HL-60 (cell line): ENCODE data around the gene MAGED1.

Source experiments
- DNase-seq, 2 experiments: peaks; one replicate each; pipeline ENCODE4 v3.0.0-alpha.2; 2010 to 2020; ENCODE audit warnings: low read depth in 1 of 2, low spot score in 1 of 2
- H3K27ac ChIP-seq: fragments of 250-450 bp; sonication (Bioruptor Pico); replicated peaks from 2 replicates; pipeline ENCODE4 v1.5.1; 2020; ENCODE audit warnings: mild to moderate bottlenecking, moderate library complexity
- H3K27me3 ChIP-seq: fragments of 250-450 bp; sonication (Bioruptor Pico); 2 replicates; pipeline ENCODE4 v1.5.1; 2021; ENCODE audit warnings: mild to moderate bottlenecking, moderate library complexity; ENCODE audit not compliant: insufficient read depth, poor library complexity, severe bottlenecking
- H3K4me3 ChIP-seq: replicated peaks from 2 replicates; pipeline ENCODE4 v1.5.1; 2011; ENCODE audit warnings: mild to moderate bottlenecking, control low read depth, low read length; ENCODE audit not compliant: insufficient read depth
- GABPA ChIP-seq: IDR thresholded peaks from 2 replicates; pipeline ENCODE4 v1.6.1; 2012; ENCODE audit warnings: low read depth
- POLR2AphosphoS5 ChIP-seq: IDR thresholded peaks from 2 replicates; pipeline ENCODE4 v1.6.1; 2012; ENCODE audit warnings: low read depth
- SPI1 ChIP-seq: IDR thresholded peaks from 2 replicates; pipeline ENCODE4 v1.6.1; 2012; ENCODE audit warnings: low read depth, mild to moderate bottlenecking, borderline replicate concordance
- TF ChIP-seq, protein P1 (sequence below): IDR thresholded peaks from 2 replicates; pipeline ENCODE4 v1.6.1; 2012; ENCODE audit warnings: low read depth; ENCODE audit not compliant: insufficient replicate concordance
- TF ChIP-seq, protein P2 (sequence below): IDR thresholded peaks from one replicate; pipeline ENCODE4 v1.5.1; 2011; ENCODE audit warnings: low read length, control low read depth, inconsistent platforms; ENCODE audit not compliant: insufficient read depth

The MAGED1 gene

DNA sequence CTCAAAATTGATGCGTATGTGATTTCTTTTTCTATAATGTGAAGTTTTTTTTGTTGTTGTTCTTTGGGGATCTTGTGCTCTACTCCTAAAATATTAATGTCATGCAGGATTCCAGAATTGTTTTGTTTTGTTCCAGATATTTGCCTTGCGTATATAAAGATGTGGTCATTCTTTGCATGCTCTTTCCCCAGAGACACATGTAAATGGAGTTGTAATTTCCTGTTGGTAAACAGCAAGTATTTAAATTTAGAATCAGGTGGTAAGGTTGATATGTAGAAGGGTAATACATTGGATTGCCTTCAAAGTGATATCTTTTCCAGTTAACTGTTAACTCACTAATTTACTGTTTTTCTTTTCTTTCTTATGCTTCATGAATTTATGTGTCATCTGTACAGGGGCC is 23.1 kb upstream of the MAGED1 start:
- Histone ChIP-seq H3K27ac (no peak overlapping the region), H3K27me3 (no peaks in the 10 kb centered on the region), H3K4me3 (no peak overlapping the region)
- DNase-seq = no peak
- no peak for TF ChIP-seq POLR2AphosphoS5

DNA sequence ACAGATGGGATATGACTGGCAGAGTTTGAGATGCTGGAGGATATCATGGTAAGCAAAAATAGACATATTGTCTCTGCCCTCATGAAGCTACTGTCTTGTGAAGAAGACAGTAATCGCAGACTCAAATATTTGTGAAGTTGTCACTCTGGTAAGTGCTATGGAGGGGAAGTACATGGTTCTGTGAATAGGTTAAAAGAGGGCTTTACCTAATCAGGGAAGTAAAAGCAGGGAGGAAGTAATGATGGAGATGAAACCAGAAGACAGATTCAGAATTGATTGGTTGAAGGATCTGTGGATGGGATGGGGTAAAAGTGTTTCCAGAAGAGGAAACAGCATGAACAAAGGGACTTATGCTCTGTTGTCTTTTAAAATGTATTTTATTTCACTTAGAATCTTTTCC is 19.3 kb upstream of the MAGED1 start:
- DNase-seq = no peak
- no peak overlapping the region for H3K27ac ChIP-seq
- no peaks in the 10 kb centered on the region for H3K27me3 ChIP-seq
- TF ChIP-seq POLR2AphosphoS5 (no peak), SPI1 (no peak), GABPA (no peak)
- TF ChIP-seq, protein P1, sequence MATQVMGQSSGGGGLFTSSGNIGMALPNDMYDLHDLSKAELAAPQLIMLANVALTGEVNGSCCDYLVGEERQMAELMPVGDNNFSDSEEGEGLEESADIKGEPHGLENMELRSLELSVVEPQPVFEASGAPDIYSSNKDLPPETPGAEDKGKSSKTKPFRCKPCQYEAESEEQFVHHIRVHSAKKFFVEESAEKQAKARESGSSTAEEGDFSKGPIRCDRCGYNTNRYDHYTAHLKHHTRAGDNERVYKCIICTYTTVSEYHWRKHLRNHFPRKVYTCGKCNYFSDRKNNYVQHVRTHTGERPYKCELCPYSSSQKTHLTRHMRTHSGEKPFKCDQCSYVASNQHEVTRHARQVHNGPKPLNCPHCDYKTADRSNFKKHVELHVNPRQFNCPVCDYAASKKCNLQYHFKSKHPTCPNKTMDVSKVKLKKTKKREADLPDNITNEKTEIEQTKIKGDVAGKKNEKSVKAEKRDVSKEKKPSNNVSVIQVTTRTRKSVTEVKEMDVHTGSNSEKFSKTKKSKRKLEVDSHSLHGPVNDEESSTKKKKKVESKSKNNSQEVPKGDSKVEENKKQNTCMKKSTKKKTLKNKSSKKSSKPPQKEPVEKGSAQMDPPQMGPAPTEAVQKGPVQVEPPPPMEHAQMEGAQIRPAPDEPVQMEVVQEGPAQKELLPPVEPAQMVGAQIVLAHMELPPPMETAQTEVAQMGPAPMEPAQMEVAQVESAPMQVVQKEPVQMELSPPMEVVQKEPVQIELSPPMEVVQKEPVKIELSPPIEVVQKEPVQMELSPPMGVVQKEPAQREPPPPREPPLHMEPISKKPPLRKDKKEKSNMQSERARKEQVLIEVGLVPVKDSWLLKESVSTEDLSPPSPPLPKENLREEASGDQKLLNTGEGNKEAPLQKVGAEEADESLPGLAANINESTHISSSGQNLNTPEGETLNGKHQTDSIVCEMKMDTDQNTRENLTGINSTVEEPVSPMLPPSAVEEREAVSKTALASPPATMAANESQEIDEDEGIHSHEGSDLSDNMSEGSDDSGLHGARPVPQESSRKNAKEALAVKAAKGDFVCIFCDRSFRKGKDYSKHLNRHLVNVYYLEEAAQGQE = no peak
- TF ChIP-seq, protein P2, sequence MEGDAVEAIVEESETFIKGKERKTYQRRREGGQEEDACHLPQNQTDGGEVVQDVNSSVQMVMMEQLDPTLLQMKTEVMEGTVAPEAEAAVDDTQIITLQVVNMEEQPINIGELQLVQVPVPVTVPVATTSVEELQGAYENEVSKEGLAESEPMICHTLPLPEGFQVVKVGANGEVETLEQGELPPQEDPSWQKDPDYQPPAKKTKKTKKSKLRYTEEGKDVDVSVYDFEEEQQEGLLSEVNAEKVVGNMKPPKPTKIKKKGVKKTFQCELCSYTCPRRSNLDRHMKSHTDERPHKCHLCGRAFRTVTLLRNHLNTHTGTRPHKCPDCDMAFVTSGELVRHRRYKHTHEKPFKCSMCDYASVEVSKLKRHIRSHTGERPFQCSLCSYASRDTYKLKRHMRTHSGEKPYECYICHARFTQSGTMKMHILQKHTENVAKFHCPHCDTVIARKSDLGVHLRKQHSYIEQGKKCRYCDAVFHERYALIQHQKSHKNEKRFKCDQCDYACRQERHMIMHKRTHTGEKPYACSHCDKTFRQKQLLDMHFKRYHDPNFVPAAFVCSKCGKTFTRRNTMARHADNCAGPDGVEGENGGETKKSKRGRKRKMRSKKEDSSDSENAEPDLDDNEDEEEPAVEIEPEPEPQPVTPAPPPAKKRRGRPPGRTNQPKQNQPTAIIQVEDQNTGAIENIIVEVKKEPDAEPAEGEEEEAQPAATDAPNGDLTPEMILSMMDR = no peak
- H3K4me3 ChIP-seq = no peak overlapping the region

DNA sequence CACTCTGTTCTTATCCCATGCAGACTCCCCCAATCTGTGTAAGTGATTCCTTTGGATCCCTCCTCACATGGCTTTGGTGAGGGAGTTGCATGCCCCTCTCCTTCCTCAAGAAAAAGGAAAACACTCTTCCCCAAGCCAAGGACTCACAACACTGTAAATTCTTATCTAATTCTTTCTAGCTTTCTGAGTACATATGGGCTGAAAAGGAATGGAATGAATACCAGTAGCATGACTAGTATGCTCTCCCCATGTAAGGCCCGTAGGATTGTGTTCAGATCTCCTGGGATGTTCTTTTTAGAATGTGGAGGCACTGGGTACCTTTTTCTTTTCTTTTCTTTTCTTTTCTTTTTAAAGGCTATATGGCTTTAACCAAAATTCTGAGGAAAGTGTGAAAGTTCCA is 17.0 kb upstream of the MAGED1 start:
- H3K27me3 ChIP-seq = no peaks in the 10 kb centered on the region
- H3K4me3 ChIP-seq = no peak overlapping the region
- no peak for DNase-seq
- H3K27ac ChIP-seq = no peak overlapping the region
- TF ChIP-seq, protein P1 = no peak
- TF ChIP-seq GABPA (no peak), POLR2AphosphoS5 (no peak), SPI1 (no peak)
- TF ChIP-seq, protein P2 = no peak

DNA sequence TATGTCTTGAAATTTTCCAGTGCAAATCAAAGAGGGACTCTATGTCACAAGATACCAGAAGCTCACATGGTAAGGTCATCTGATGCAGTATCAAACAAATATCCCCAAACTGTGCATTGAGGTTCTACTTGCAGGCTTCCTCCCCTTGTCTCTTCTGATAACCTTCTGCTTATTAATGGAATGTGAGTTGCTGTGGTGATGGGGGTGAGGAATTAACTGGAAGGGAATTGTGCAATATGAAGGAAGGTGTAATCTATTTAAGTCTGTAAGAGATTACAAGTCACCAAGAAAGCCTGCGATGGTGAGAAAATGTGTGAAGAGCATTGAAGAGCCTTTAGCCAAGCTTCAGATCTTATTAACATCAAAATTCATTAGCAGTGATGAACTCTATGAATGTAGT is 15.4 kb upstream of the MAGED1 start:
- no peak overlapping the region for H3K4me3 ChIP-seq
- DNase-seq = no peak
- no peaks in the 10 kb centered on the region for H3K27me3 ChIP-seq
- no peak overlapping the region for H3K27ac ChIP-seq
- no peak for TF ChIP-seq GABPA
- no peak for TF ChIP-seq POLR2AphosphoS5
- TF ChIP-seq, protein P1 = no peak
- no peak for TF ChIP-seq SPI1
- TF ChIP-seq, protein P2 = no peak
